ENCODE data around the gene PRR29. TPM values are rescaled to one million over a fixed set of nuclear protein-coding genes. Genes with fewer than 3 reads are reported as not detected.
A peak's percentile ranks its signal among the peaks of the same experiment; 100 is the strongest.
"Not testable (repeated sequence)": the region's sequence is repeated elsewhere in the genome, so short reads cannot be mapped to it uniquely, and the experiment has no call there.

PRR29 gene
- total RNA-seq, 1 donor from 2014 or later: 1.5 TPM

DNA sequence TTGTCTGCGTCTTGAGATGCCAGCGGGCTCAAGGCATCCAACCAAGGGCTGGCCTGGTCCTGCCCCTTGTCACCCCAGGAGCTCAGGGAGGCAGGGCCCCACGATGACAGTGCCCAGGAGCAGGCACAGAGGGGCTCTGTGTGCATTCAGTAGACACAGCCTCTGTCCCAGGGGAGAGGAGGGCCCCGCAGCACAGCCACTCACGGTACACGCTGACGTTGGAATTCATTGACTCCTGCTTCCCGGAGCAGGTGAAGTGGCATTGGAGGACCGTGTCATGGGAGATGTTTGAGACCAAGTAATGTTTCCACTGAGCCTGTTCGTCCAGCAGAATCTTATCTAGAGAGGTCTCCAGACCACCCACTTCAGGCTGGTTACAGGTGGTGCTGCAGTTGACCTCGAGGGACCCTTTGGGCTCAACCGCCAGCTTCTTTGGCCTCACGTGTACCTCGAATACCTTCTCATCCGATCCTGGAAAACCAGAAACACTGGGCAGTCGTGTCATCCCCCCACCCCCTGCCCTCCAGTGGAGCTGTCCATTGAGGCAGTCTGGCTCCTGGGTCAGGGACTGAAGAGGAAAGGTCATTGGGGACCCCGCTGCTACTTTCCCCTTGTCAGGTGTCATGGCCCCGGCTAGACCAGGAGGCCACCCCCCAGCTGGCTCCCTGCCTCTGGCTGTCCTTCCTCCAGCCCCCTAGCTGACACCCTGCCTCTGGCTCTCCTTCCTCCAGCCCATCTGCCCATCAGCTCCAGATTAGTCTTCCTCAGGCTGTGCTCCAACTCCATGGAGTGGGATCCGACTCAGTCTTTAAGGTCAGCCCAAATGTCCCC lies 7.0 kb downstream of the PRR29 start:
- Histone ChIP-seq H3K27me3 (no peaks in the 10 kb centered on the region), H3K27ac (no peak overlapping the region), H3K4me3 (no peak overlapping the region), H3K9me3 (no peaks in the 10 kb centered on the region), H3K36me3 (no peaks in the 10 kb centered on the region), H3K4me1 (no peaks in the 10 kb centered on the region)
- no peak for TF ChIP-seq CTCF (IDR thresholded peaks at IDR 0.05)
- intact Hi-C loops (cut with DNase I): no loop called here
- DNase-seq (ENCODE audit: low spot score in 2 of 2): peak in 1 of 2 donors; percentile 39

DNA sequence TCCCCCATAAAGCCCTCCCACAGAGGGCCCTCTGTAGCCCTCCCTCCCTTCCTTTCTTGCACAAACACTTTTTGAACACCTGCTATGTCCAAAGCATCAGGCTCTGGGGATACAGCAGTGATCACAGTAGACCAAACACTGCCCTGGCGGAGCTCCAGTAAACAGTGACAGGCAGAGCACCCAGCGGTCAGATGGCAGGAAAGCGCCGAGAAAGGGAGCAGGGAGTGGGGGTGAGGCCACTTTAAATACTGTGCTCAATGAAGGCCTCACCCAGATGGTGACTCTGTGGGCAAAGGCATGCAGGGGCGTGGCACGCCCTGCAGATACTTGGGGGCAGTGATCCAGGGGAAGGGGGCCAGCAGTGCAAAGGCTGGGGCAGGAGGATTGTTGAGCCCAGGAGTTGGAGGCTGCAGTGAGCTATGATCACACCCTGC lies 7.6 kb downstream of the PRR29 start:
- Histone ChIP-seq H3K4me3 (no peak overlapping the region), H3K27me3 (no peaks in the 10 kb centered on the region), H3K36me3 (no peaks in the 10 kb centered on the region), H3K4me1 (no peaks in the 10 kb centered on the region), H3K27ac (no peak overlapping the region), H3K9me3 (no peaks in the 10 kb centered on the region)
- peak in 1 of 2 donors; percentile 62 for DNase-seq (ENCODE audit: low spot score in 2 of 2)
- no peak for TF ChIP-seq CTCF (IDR thresholded peaks at IDR 0.05)
- intact Hi-C loops (cut with DNase I): no loop called here

DNA sequence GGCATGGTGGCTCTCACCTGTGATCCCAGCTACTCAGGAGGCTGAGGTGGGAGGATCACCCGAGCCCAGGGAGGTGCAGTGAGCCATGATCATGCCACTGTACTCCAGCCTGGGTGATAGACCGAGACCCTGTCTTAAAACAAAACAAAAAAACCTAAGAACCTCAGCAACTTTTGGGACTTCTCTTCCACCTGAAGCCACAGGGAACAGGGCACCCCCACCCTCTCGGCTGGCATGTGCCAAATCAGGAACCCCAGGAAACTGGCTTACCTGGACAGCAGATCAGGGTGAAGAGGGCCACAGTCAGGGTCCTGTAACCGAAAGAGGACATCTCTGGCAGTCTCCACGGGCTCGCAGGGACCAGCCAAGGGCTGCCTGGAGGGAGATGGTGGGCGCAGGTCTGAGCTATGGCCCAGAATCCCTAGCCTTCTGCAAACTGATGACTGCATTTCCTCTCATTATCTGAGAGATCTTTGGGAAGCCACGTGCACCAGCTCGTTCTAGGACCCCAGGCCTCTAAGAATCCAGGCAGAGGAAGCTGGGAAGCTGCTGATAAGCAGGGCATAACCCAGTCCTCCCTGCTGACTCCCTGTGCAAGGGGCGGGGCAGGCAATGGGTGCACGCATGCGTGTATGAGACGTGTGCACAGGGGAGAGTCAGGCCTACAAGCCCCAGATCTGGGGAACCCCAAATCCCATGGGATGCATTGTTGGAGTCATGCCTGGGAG lies 8.4 kb downstream of the PRR29 start:
- no peaks in the 10 kb centered on the region for H3K27me3 ChIP-seq
- no peaks in the 10 kb centered on the region for H3K36me3 ChIP-seq
- TF ChIP-seq CTCF (IDR thresholded peaks at IDR 0.05): no peak
- H3K27ac ChIP-seq: peak overlapping the region in 1 of 2 donors; percentile 15
- H3K4me1 ChIP-seq: no peaks in the 10 kb centered on the region
- H3K4me3 ChIP-seq: no peak overlapping the region
- peak in 1 of 2 donors; percentile 73 for DNase-seq (ENCODE audit: low spot score in 2 of 2)
- intact Hi-C loops (cut with DNase I): no loop called here
- no peaks in the 10 kb centered on the region for H3K9me3 ChIP-seq

DNA sequence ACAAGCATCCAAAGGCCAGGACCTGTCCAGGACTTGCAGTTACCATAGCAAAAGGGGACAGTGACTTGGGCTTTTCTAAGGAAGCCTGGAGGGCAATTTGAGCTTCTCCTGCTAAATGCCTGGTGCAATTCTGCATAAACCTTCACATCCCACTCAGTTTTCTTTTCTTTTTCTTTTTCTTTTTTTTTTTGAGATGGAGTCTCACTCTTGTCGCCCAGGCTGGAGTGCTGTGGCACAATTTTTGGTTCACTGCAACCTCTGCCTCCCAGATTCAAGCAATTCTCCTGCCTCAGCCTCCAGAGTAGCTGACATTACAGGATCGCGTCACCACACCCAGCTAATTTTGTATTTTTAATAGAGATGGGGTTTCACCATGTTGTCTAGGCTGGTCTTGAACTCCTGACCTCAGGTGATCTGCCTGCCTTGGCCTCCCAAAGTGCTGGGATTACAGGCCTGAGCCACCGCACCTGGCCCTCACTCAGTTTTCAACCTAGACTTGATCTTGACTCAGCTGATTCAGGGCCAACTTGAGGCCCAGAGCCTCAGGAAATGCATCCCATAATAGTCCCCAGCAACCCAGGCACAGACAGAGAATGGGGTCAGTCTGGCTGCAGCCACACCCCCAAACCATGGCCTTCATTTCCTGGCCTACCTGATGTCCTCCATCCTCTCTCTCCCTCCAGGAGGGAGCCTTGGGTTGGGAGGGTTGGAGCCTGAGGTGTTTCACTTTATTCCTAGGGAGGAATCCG lies 9.1 kb downstream of the PRR29 start:
- H3K36me3 ChIP-seq; H3K9me3 ChIP-seq; intact Hi-C loops (cut with DNase I); H3K27ac ChIP-seq; H3K4me1 ChIP-seq; H3K4me3 ChIP-seq; H3K27me3 ChIP-seq: not testable (repeated sequence)
- DNase-seq (ENCODE audit: low spot score in 2 of 2): peak in 1 of 2 donors; percentile 27

DNA sequence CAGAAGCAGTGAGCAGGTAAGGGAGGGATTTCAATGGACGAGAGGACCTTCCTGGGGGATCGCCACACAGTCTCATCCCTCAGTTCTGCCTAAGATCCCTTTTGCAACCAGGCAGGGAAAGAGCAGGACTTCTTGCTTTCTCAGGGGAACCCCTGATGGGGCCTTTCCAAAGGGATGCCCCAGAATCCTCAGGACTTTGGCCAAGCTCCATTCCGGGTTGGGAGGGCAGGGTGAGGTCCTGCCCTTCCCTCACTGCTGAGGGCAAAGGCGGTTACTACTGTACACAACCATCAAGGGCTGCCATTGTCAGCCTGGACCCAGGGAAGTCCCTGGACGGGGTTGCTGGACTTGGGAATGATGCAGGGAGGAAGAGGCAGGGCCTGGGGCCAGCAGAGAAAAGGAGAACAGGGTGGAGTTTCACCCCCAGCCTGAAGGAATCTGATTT lies 9.7 kb downstream of the PRR29 start:
- no peaks in the 10 kb centered on the region for H3K36me3 ChIP-seq
- intact Hi-C loops (cut with DNase I): no loop called here
- no peak overlapping the region for H3K4me3 ChIP-seq
- no peaks in the 10 kb centered on the region for H3K4me1 ChIP-seq
- H3K27ac ChIP-seq: no peak overlapping the region
- H3K27me3 ChIP-seq: no peaks in the 10 kb centered on the region
- no peaks in the 10 kb centered on the region for H3K9me3 ChIP-seq
- peak in 1 of 2 donors; percentile 56 for DNase-seq (ENCODE audit: low spot score in 2 of 2)
- no peak for TF ChIP-seq CTCF (IDR thresholded peaks at IDR 0.05)

All from ascending aorta (tissue), 2 donors.